GM18868 (cell line): ENCODE results near the gene BNIP2.
"Not testable (repeated sequence)": the region's sequence is repeated elsewhere in the genome, so short reads cannot be mapped to it uniquely, and the experiment has no call there.

ENCODE experiments used
- ATAC-seq: cut with Tn5 transposase; IDR thresholded peaks from one replicate; pipeline ENCODE4 v1.9.1; 2021; ENCODE audit warnings: mild to moderate bottlenecking, moderate library complexity; ENCODE audit not compliant: unreplicated experiment

The BNIP2 gene, protein sequence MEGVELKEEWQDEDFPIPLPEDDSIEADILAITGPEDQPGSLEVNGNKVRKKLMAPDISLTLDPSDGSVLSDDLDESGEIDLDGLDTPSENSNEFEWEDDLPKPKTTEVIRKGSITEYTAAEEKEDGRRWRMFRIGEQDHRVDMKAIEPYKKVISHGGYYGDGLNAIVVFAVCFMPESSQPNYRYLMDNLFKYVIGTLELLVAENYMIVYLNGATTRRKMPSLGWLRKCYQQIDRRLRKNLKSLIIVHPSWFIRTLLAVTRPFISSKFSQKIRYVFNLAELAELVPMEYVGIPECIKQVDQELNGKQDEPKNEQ

DNA sequence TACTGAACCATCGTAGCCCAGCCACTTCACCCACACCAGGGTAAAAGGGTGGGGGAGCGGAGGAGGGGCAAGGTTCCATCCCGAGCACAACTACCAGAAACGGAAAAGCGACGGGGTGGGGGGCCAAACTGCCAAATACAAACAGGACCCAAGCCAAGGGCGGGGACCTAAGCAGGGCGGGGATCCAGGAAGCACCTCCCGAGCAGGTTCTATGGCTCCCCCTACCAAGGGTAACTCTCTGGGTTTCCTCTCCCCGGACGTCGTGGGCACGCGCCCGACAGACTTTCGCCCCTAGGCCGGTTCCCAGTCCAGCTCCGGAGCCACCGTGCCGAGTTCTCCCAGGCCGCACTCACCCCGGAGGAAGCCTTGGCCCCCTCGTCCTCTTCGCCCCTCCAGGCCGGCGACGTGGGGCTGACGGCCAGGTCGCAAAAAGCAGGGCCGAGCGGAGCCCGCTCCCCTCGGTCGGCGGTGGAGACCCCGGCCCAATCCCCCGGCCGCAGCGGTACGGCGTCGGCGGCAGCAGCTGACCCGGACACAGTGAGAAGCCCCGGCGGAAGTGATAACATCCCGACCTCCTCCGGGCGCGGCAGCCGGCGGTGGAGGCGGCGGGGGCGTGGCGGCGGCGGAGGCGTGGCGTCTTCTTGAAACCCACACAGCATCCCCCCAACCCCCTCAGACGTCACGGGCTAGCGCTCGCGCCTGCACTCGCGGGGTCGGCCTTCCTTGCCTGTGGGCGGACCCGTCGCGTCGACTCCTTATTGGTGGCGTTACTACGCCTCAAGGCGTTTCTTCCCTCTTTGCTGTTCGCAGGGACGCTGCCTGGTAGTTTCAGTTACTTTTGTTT, at the start of gene BNIP2:
Gene BNIP2, minus strand, starts transcription at position 539 of the 844 bp plus-strand sequence. CDS start 6,863 bp downstream, outside the sequence.
- peak; percentile 75 for ATAC-seq

DNA sequence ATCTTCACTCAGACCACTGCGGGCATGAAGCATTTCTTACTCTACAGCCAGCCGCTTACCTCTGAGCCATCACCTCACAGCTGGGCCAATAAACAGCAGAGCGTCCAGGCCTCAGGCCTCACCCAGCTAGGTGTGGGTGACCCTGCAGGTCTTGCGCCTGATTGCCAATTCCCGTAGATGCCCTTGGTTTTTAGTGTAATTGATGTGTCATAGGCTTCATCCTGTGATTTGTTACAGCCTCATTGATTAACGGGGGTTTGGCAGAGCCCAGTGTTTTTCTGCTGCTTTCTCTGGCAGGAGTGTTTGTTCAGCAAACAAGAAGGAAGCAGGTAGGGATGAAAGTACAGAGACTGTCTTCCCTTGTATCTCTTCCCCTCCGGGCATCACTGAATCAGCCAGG, 49.6 kb upstream of the BNIP2 start:
- no peak for ATAC-seq

DNA sequence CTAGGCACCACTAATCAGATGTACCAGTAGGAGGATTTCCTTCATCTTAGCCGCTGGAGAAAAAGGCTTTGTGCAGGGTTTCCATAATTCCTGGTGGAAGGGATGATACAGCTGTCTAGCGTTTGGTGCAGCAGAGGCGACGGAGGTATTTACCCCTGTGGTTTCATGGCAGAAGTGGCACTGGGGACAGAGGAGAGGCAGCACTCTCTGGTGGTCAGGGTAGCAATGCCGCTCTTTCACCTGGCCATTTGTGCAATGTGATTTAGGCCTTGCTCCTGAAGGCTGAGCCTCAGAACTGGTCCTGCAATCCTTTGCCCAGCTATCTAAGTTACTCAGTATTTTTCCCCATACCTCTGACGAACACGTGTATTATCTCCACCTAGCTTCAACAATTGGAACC, 47.1 kb upstream of the BNIP2 start:
- no peak for ATAC-seq

DNA sequence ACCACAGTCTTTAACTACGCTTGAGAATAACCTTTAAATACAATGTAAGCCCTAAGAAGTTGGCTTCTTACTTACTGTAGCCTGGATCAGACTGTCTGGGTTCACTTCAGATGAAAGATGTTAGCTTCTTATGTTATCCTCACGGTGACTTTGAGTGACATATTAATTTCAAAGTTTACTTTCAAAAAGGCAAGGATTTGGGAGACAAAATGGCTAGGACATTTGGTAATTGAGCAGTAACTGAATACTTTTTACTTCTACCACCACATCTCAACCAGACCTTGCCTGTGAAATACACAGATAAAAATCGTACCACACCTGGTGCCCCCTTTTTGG, 36.0 kb upstream of the BNIP2 start:
- no peak for ATAC-seq

DNA sequence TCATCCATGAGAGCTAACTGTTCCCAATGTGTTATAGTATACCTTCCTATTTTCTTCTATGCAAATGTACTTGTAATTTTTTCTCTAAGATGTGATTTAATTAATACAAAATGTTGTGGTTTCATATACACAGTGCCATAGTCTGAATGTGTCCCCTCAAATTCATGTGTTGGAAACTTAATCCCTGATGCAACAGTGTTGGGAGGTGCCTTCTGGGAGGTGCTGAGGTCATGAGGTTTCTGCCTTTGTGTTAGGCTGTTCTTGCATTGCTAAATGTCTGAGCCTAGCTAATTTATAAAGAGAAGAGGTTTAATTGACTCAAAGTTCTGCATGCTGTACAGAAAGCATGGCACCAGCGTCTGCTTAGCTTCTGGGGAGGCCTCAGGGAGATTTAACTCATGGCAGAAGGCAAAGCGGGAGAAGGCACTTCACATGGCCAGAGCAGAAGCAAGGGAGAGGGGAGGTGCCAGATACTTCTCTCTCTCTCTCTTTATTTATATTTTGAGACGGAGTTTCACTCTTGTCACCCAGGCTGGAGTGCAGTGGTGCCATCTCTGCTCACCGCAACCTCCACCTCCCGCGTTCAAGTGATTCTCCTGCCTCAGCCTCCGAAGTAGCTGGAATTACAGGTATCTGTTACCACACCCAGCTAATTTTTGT, 34.7 kb upstream of the BNIP2 start:
- no peak for ATAC-seq

DNA sequence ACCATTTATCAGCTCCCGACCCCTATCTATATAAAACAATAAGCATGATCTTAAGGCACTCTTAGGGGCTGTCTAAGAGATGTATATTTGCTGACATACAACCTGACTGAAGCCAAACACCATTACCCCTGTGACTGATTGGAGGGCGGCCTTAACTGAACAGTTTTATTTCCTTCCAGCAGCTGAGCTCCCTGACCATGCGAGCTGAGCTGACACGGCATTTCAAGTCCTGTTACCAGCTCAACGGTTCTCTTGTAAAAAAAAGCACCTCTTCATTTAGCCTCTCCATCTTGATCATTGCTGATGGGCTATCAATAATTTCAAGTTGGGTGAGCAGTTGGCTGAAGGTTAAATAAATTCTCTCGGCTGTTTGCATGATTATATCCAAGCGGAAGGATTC, 33.4 kb upstream of the BNIP2 start:
- no peak for ATAC-seq

DNA sequence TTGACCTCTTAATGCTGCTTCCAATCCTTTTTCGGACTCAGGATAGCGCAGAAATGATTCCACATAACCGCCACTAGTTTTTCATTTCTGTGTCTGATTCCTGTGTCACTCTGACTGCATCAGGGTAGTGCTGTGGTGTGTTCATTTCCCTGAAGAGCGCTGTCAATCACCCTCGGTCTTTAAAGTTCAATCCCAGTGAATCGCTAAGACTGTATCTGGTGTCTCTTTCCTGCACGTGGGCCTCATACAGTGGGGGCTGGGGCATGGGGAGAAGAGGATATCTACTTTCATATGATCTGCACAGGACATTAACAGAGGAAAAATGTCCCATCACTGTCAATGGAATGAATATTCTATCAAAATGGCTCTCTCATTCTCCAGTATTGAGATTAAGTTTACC, 32.9 kb upstream of the BNIP2 start:
- no peak for ATAC-seq

DNA sequence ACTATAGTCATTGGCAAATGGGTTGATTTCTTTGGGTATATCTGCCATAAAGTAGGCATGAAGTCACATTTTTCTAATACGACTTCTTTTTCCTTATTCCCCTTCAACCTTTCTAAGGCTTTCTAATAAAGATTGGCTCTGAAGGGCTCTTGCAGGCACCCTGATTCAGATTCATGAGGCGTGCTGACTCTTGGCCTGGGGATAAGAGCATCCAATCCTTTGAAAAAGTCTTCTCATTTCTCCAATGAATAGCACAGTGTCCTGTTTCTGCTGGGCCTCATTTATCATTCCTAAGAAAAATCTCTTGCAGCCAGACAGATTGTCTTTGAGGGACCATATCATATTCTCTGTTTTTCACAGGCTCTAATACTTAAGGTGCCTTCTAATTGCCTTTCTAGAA, 32.3 kb upstream of the BNIP2 start:
- no peak for ATAC-seq

DNA sequence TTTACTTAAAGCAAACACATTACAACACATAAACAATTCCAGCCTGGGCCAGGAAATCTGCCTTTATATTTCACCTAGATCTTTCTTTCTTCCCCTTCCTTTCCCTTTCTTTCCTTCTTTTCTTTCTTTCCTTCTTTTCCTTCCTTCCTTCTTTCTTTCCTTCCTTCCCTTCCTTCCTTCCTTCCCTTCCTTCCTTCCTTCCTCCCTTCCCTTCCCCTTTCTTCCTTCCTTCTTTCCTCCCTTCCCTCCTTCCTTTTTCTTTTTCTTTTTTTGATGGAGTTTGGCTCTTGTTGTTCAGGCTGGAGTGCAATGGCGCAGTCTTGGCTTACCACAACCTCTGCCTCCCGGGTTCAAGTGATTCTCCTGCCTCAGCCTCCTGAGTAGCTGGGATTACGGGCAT, 24.1 kb upstream of the BNIP2 start:
- no peak for ATAC-seq

DNA sequence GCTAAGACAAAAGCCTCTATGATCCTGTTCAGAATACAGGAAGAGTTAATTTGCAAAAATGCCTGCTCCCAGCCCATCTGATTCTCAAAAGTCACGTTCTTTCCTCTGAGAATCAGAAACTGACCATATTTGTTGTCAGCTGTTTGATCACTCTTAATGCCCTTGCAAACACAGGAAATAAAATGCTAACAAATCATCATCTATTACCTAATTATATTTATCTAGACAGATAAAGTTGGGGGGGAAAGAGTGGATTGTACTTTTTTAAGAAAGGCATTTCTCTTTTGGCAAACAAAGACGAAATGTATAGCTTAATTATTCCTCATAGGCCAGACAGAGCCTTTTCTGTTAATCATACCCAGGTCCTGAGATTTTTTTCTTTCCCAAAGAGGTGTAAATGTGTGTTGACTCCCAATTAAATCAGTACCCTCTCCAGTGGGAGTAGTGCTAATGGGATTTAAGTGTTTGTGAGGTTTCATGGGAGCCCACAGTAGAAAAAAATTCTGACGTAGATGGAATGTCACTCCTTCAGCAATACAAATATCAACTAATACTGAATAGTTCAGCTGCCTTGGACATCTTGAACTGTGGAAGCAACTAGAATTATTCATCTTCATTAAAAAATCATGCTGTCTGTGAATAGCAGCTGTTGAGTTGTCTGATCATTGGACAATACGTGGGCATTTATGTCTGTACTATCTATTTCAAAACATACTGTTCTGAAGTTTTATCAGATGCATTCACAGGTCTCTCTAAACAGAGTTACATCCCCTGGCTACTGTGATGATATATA, 22.5 kb upstream of the BNIP2 start:
- ATAC-seq = no peak

DNA sequence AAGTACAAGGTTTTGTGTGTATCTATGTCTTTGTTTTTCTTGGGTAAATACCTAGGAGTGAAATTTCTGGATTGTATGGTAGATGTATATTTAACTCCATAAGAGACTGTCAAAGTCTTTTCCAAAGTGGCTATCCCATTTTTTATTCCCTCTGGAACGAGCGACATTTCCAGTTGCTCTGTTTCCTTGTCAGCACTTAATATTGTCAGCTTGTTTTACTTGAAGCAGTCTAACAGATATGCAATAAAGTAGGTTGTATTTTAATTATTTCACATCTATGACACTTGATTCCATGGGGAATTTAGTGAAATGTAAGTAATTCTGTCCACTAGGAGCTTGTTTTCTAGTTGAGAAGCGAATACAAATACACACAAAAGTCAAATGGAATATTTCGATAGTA, 18.5 kb upstream of the BNIP2 start:
- ATAC-seq = no peak

DNA sequence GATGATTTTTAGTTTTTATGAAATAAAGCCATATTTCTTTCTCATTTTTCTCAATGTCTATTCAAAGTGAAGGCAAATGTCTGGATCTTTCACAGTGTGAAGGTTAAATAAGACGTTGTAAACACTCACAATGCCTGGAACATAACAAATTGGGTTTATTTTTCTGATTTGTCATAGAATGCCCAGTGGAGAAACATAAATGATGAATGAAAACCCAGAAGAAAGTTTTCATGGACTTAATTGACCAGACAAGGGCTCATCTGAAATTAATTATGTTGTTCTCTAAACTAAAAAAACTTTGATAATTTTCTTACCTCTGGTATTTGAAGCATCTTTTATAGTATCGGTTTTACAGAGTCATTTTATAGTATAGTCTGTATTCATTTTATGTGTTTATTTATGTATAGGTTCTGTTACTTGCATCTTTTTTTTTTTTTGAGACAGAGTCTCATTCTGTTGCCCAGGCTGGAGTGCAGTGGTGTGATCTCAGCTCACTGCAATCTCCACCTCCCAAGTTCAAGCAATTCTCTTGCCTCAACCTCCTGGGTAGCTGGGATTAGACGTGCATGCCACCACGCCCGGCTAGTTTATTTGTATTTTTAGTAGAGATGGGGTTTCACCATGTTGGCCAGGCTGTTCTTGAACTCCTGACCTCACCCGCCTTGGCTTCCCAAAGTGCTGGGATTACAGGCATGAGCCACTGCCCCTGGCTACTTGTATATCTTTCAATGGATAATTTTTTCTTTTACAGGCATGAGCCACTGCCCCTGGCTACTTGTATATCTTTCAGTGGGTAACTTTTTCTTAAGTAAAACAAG, 15.1 kb upstream of the BNIP2 start:
- no peak for ATAC-seq

DNA sequence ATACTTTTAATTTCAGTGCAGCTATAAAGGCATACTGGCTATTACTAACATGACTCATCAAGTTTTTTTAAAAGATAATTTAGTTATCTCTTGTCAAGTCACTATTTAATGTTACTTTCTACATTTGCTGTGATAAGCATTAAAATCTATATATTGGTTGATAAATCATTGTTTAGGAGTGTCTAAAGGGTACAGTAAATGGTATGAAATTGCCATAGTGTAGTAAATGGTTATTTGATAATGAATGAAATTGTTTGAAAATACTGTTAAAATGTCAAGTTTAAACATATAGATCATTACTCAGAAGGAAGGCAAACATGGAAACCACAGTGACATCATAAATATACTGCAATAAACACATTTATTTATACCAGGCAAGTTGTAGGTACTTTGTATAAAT, 13.2 kb upstream of the BNIP2 start:
- no peak for ATAC-seq

DNA sequence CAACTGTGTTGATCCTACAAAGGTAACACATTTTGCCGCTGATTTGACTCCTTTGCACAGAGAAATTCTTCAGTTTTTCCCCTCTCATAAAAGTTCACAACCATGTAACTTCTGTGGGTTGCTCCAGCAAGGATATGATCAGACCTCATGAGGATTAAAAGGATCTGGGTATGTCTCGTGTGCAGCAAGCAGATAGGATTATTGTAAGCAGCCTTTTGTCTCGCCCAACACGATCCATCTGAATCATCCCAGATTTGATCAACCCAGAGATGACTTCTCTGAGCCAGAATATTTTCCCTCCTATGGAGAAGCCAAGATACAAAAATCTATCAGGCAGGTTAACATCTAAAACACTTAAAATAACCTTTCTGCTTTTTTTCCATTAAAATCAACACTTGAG, 12.8 kb upstream of the BNIP2 start:
- no peak for ATAC-seq

DNA sequence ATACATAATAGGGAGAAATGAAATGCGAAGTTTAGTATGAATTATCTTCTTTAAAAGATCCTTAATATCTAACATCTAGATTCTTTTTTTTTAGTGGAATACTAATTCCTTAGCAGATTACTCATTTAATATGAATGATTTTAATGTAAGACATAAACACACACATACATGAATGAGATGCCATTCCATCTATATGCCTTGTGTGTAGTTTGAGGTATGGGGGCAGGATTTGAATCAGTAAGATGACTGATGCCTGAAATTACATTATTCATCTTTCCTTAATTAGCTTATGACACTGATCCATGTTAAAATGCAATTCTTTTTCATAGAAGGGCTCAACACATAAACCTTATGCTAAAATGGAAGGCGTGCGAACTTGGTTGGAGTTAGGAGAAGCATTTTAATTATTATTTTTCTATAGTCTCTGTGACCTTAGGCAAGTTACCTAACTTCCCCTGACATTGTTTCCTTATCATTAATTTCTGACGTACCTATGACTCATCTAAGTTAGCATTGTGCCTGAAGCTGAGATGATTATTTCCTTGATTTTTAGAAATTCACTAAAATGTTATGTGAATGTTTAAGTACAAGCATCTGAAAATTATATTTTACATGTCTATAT, 10.8 kb upstream of the BNIP2 start:
- no peak for ATAC-seq

DNA sequence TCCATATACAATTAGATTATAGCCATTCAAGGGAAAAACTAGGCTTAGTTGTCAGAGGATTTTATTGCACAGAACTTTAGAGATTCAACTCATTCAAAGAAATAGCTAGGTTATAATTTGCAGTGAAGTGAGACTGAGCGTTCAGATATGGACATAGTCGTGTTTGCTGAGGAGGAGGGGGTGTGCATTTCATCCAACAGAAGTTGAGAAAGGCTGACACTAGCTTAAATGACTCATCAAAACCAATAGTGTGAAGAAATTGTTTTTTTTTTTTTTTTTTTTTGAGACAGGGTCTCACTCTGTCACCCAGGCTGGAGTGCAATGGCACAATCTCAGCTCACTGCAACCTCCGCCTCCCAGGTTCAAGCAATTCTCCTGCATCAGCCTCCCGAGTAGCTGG, 8.9 kb upstream of the BNIP2 start:
- not testable (repeated sequence) for ATAC-seq

DNA sequence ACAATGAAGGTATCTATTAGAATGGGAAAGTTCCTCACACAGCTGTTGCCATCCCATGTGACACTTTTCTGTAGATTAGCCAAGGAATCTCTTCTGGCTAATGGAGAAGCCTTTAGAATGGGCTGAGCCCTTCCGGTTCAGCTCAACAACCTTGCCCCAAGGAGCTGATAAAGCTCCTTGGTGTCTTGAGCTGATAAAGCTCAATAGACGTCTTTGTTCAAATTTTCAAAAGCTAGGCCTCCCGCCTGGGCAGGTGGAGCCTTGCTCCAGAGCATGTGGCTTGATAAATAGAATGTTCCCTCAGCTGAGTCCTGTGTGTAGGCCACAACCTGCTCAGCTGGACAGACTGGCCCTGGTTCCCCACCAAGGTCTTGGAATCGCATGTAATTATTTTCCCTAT, 7.2 kb upstream of the BNIP2 start:
- ATAC-seq = no peak

DNA sequence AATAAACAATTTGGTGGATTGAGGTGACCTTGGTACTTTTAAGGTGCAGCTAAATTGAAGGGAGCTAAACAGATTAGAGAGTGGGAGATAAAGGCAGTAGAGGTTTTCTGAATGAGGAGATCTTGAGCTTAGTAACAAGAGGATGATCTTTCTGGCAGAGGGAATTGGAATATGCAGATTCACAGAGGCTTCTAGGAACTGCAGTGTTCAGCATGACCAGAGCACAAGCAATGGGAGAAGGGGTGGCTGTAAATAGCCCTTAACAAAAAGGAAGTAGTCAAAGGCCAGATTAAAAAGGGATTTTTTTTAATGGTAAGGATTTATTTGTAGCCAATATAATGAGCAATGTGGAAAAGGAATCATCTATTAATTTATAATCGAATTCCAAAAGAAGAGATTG, 5.7 kb upstream of the BNIP2 start:
- ATAC-seq = no peak

DNA sequence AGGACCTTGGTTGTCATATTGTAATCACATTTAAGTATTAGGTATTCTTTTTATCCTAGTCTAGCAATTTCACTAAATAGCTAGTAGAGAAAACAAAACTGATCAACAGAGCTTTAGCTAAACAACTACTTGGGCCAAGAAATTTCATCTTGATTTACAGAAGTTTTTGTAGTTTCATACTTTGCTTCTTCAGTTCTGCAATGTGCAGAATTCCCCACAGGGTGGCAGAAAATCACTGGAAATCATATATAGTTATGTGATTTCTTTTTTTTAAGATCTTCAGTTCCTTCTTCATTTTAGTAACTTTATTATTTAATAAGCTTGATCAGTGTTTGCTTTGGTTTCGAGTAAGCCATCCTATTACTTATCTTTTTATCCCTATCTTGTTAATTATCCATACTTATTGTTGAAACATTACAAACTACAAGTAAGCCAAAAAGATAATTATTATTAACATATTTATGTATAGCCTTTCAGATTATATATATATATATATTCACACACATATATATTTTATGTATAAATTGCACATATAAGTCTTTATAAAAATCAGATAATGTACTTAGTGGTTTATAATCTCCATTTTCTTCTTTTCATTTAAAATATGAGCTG, 2.2 kb upstream of the BNIP2 start:
- ATAC-seq = no peak
